ENCODE data around the gene PIK3R3.

The PIK3R3 gene

DNA sequence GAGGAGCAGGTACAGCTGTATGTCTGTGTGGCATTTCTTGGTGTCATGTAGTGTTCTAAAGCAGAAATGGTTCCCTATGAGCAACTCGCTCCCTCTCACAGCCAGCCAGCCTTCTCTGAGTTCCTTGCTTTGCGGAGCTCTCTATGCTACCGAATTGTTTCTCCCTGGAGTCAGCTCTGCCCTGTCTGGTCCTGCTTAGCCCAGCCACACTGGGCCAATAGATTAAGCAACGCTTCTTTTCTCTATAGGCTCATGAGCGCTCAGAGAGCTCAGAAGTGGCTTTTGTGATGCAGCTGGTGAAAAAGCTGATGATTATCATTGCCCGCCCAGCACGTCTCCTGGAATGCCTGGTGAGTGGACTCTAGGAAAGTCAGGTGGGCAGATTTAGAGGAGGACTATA lies 113.1 kb downstream of the PIK3R3 start:
- no peak for DNase-seq

DNA sequence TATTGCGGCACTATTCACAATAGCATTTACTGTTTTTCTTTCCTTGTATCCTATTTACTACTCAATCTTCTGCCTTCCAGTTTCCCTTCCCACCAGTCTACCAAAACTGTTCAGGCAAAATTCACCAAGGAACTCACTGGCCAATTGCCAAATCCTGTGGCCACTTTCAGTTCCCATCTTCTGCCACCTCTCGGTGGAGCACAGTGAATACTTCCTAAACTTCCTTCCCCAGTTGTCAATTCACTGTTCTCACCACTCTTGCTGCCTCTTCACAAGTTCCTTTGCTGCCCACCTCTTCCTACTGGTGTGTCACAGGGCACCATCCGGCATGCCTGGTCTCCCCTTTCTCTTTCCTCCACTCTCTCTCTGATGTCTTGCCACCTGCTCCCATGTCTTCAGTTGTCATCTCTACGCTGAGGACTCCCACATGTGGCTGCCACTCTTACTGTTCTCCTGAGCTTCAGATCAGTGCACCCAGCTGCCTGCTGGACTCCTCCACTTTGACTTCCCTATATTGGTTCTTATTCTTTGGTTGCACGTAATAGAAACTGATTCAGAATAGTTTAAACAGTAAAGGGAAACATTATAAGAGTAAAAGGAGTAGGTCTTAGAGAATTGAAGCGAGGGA lies 114.4 kb downstream of the PIK3R3 start:
- DNase-seq = no peak

DNA sequence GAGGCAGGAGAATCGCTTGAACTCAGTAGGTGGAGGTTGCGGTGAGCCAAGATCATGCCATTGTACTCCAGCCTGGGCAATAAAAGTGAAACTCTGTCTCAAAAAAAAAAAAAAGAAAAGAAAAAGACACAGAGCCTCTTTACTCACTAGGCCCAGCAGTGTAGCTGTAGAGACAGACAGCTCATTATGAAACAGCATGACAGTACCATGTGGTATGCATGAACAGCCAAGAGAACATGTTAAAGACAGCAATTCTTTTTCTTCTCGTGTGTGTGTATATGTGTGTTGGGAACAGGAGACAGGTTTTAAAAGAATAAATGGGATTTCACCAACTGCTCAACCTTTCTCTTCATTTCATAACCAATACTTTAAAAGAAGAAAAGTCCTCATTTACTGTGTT lies 118.8 kb downstream of the PIK3R3 start:
- no peak for DNase-seq

GRCh38 chr1:46012236-46012635 lies 120.2 kb downstream of the PIK3R3 start:
- no peak for DNase-seq

DNA sequence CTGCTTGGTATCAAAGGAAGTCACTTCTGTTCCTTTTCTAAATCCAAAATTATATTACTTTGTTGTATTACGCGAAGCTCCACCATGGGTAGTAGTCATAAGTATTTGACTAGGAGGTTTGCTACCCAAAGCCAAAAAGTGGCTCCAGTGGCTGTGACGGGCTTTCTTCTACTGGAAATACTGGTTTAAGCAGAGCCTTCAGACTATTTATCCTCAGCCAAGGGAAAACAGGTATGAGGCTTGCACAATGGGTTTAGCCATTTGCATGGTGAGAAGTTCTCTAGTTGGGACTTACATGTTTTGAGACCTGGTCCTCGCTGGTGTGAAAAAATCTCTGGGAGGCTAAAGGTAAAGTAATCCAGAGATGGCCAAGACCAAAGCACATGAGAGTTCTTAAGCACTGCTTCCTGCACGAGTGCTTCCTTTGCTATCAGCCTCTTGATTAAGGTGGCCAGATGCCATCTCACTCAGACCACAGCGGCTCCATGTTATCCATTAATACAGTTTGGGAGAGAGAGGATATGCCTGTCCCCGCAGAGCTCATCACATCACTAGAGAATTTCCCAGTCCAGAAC lies 121.2 kb downstream of the PIK3R3 start:
- DNase-seq = no peak

DNA sequence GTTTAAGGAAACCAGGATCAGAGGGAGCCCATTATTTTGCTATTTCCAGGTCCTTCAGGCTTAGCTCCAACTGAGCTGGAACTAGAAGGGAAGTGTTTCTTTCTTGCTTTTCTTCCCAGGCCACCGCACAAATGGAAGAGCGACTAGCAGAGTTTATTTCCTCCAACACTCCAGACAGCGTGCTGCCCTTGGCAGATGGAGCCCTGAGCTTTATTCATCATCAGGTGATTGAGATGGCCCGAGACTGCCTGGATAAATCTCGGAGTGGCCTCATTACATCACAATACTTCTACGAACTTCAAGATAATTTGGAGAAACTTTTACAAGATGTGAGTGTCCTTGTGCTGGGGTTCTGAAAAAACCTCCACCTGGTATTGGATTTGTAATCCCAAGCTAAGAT lies 121.8 kb downstream of the PIK3R3 start:
- no peak for DNase-seq

GRCh38 chr1:46008585-46008984 lies 123.8 kb downstream of the PIK3R3 start:
- DNase-seq = no peak

DNA sequence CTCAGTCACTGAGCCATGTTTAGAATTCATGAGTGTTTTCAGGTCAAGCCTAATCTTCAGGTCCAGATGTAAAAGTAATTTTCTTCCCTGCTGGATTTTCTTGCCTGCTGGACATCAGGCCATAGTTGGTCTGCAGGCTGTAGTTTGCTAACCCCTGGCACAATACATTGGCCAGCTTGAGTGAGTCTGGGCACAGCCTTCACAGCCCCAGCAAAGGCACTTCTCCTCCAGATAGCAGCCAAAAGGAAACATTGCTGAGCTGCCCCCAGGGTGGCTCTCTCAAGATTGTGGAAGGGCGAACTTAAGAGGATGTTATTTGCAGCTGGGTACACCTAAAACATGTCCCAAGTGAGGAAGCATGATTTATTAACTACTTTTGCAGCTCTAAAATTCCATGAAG lies 126.8 kb downstream of the PIK3R3 start:
- DNase-seq = no peak

- no peak for DNase-seq
These were observed 127.9 kb downstream of the PIK3R3 start for GRCh38 chr1:46004492-46004891.

- DNase-seq = no peak
These were observed 129.1 kb downstream of the PIK3R3 start for GRCh38 chr1:46003315-46003714.

DNA sequence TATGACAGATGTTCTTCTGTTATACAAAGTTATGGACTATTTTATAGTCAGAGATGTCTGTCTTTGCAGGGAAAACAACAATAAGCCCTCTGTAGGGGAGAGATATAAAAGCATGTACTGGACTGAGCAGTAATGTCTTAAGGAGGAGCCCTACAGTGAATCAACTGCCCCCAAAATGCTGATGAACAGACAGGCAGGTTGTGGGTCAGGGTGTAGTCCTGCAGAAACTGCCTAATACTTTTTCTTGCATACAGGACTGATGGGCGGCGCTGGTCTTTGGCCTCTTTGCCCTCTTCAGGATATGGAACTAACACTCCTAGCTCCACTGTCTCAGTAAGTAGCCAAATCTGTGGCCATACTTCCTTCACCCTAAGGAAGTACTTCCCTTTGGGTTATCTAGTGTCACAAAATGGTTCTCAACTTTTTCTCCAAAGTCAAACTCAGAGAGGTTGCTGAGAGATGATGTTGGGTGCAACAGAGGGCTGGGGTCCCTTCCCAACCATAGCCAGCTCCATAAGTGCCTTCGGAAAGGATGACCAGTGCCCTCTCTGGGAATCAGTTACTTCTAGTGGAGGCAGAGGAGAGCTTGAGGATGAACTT lies 129.8 kb downstream of the PIK3R3 start:
- DNase-seq = no peak

DNA sequence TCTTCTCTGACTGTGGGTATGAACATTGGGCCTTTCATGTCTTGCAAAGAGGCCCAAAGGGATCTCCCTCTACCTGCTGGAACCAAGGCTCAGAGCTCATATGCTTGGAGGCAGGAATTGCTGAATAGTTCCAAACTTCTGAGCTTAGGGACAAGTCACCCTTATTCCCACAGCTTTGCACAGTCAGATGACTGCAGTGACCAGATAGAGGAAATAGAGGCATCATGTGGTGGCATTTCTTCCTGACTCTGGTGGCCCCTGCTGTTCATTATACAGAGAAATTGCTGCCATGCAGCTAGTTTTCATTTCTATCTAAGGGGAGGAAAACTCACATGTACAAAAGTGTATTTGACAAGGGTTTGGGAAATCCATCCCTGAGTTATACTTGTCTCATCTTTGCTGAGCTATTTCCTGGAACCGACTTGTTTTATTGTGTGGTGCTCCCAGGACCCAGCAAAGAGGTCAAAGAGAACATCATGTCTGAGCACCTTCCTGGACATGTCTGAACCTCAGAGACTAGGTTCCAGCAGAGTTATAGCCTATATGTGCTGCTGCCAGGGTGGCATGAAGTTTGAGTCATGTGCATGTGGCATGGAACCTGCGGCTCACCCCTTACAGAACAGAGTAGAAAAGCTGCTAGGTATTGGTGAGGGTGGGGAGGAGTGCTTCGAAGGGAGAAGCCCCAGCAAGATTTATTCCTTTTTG lies 131.2 kb downstream of the PIK3R3 start:
- no peak for DNase-seq

DNA sequence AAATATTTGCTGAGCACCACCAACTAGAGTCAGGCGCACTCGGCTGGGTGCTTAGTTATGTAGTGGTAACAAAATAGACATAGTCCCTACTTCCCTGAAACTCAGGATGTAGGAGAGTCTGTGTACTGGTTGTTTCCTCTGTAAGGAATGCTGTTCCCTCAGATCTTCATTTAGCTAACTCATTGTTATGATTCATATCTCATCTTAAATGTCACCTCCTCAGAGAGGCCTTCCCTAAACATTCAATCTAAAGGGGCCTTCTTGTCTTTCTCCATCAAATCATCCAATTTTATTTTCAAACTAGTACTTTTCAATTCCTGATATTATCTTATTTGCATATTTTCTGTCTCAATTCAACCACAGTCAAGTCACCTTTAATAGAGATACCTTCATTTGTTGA lies 132.9 kb downstream of the PIK3R3 start:
- DNase-seq = no peak

- no peak for DNase-seq
These were observed 134.3 kb downstream of the PIK3R3 start for GRCh38 chr1:45998020-45998617.

GRCh38 chr1:45995298-45995697 lies 137.1 kb downstream of the PIK3R3 start:
- DNase-seq = no peak

- no peak for DNase-seq
These were observed 138.0 kb downstream of the PIK3R3 start for GRCh38 chr1:45994423-45994822.

Data from amniotic stem cell (primary cell).